Dendritic cell treated with granulocyte-macrophage colony-stimulating factor and Interleukin-4, amounts not matched to agents 40 ng/mL and 50 ng/mL, for 4 days (primary cell): ENCODE results near the gene PCNT.
A peak's percentile ranks its signal among the peaks of the same experiment; 100 is the strongest.
"Not testable (repeated sequence)": the region's sequence is repeated elsewhere in the genome, so short reads cannot be mapped to it uniquely, and the experiment has no call there.

Experiments
- H3K27ac Mint-ChIP-seq: one replicate; pipeline ENCODE4 v1.8.0; 2022; ENCODE audit warnings: mild to moderate bottlenecking, mixed read lengths
- H3K27me3 Mint-ChIP-seq: one replicate; pipeline ENCODE4 v1.8.0; 2022; ENCODE audit warnings: mild to moderate bottlenecking, mixed read lengths
- H3K36me3 Mint-ChIP-seq: one replicate; pipeline ENCODE4 v1.8.0; 2022; ENCODE audit warnings: low read depth, mixed read lengths
- H3K4me1 Mint-ChIP-seq: one replicate; pipeline ENCODE4 v1.8.0; 2022; ENCODE audit warnings: low read depth, mixed read lengths
- H3K4me3 Mint-ChIP-seq: one replicate; pipeline ENCODE4 v1.8.0; 2022; ENCODE audit warnings: mild to moderate bottlenecking, moderate library complexity, mixed read lengths
- H3K9me3 Mint-ChIP-seq: one replicate; pipeline ENCODE4 v1.8.0; 2022; ENCODE audit warnings: mixed read lengths
- intact Hi-C: fragments of 100-400 bp; cut with micrococcal nuclease; formaldehyde crosslinking; loops from one replicate; pipeline ENCODE4 v1.15.0; 2022

Gene PCNT

GRCh38 chr21:46426313-46427046, 102.5 kb downstream of the PCNT start:
- Mint-ChIP-seq H3K4me1 (peaks cover 28% of the 10 kb centered on the region), H3K36me3 (peaks cover 88% of the 10 kb centered on the region), H3K27me3 (no peaks in the 10 kb centered on the region), H3K9me3 (no peaks in the 10 kb centered on the region), H3K27ac (no peak overlapping the region), H3K4me3 (no peak overlapping the region)
- intact Hi-C loops, result no loop called here

GRCh38 chr21:46427516-46427915, 103.6 kb downstream of the PCNT start:
- no peaks in the 10 kb centered on the region for H3K27me3 Mint-ChIP-seq
- no peaks in the 10 kb centered on the region for H3K9me3 Mint-ChIP-seq
- peaks cover 81% of the 10 kb centered on the region for H3K36me3 Mint-ChIP-seq
- H3K4me3 Mint-ChIP-seq, result no peak overlapping the region
- peaks cover 38% of the 10 kb centered on the region for H3K4me1 Mint-ChIP-seq
- H3K27ac Mint-ChIP-seq, result no peak overlapping the region
- intact Hi-C loops, result no loop called here

- no peak overlapping the region for H3K4me3 Mint-ChIP-seq
- H3K9me3 Mint-ChIP-seq, result no peaks in the 10 kb centered on the region
- peaks cover 41% of the 10 kb centered on the region for H3K4me1 Mint-ChIP-seq
- H3K27me3 Mint-ChIP-seq, result no peaks in the 10 kb centered on the region
- intact Hi-C loops, result no loop called here
- peaks cover 74% of the 10 kb centered on the region for H3K36me3 Mint-ChIP-seq
- H3K27ac Mint-ChIP-seq, result no peak overlapping the region
These were observed 104.3 kb downstream of the PCNT start for GRCh38 chr21:46428286-46428685.

GRCh38 chr21:46428987-46429710, 105.2 kb downstream of the PCNT start:
- intact Hi-C loops, result no loop called here
- Mint-ChIP-seq H3K36me3 (peaks cover 76% of the 10 kb centered on the region), H3K4me3 (no peak overlapping the region), H3K4me1 (peaks cover 44% of the 10 kb centered on the region), H3K27me3 (no peaks in the 10 kb centered on the region), H3K9me3 (no peaks in the 10 kb centered on the region), H3K27ac (no peak overlapping the region)

- intact Hi-C loops, result no loop called here
These were observed 106.1 kb downstream of the PCNT start for GRCh38 chr21:46429754-46430681.

GRCh38 chr21:46431448-46431847, 107.5 kb downstream of the PCNT start:
- peak overlapping the region; percentile 84 for H3K27ac Mint-ChIP-seq
- no peaks in the 10 kb centered on the region for H3K9me3 Mint-ChIP-seq
- peak overlapping the region; percentile 60 for H3K4me3 Mint-ChIP-seq
- no peaks in the 10 kb centered on the region for H3K27me3 Mint-ChIP-seq
- H3K36me3 Mint-ChIP-seq, result peaks cover 78% of the 10 kb centered on the region
- H3K4me1 Mint-ChIP-seq, result peaks cover 64% of the 10 kb centered on the region
- intact Hi-C loops, result no loop called here

More at GRCh38 chr21:46429754-46430681, 106.1 kb downstream of the PCNT start:
- H3K27me3 Mint-ChIP-seq, result no peaks in the 10 kb centered on the region
- H3K27ac Mint-ChIP-seq, result no peak overlapping the region
- H3K36me3 Mint-ChIP-seq, result peaks cover 79% of the 10 kb centered on the region
- H3K4me3 Mint-ChIP-seq, result no peak overlapping the region
- H3K4me1 Mint-ChIP-seq, result peaks cover 53% of the 10 kb centered on the region
- H3K9me3 Mint-ChIP-seq, result no peaks in the 10 kb centered on the region

GRCh38 chr21:46431884-46432488, 108.0 kb downstream of the PCNT start:
- intact Hi-C loops, result no loop called here
- Mint-ChIP-seq H3K36me3 (peaks cover 75% of the 10 kb centered on the region), H3K27me3 (no peaks in the 10 kb centered on the region), H3K27ac (peak overlapping the region; percentile 84), H3K9me3 (no peaks in the 10 kb centered on the region), H3K4me3 (peak overlapping the region; percentile 60), H3K4me1 (peaks cover 69% of the 10 kb centered on the region)

- H3K27ac Mint-ChIP-seq, result not testable (repeated sequence)
- peaks cover 75% of the 10 kb centered on the region for H3K36me3 Mint-ChIP-seq
These were observed 109.2 kb downstream of the PCNT start for GRCh38 chr21:46433116-46433515.

GRCh38 chr21:46434322-46434958, 110.5 kb downstream of the PCNT start:
- peaks cover 77% of the 10 kb centered on the region for H3K4me1 Mint-ChIP-seq
- H3K9me3 Mint-ChIP-seq, result no peaks in the 10 kb centered on the region
- H3K36me3 Mint-ChIP-seq, result peaks cover 75% of the 10 kb centered on the region
- H3K27ac Mint-ChIP-seq, result peak overlapping the region; percentile 41
- H3K4me3 Mint-ChIP-seq, result no peak overlapping the region
- intact Hi-C loops, result no loop called here
- no peaks in the 10 kb centered on the region for H3K27me3 Mint-ChIP-seq

More at GRCh38 chr21:46433116-46433515, 109.2 kb downstream of the PCNT start:
- H3K27me3 Mint-ChIP-seq, H3K4me3 Mint-ChIP-seq, H3K9me3 Mint-ChIP-seq, intact Hi-C loops: not testable (repeated sequence)
- peaks cover 77% of the 10 kb centered on the region for H3K4me1 Mint-ChIP-seq

- Mint-ChIP-seq H3K36me3 (peaks cover 75% of the 10 kb centered on the region), H3K27ac (peak overlapping the region; percentile 63), H3K9me3 (no peaks in the 10 kb centered on the region), H3K4me3 (no peak overlapping the region), H3K27me3 (no peaks in the 10 kb centered on the region), H3K4me1 (peaks cover 66% of the 10 kb centered on the region)
- intact Hi-C loops, result no loop called here
These were observed 111.9 kb downstream of the PCNT start for GRCh38 chr21:46435786-46436227.

- no peaks in the 10 kb centered on the region for H3K27me3 Mint-ChIP-seq
- H3K9me3 Mint-ChIP-seq, result no peaks in the 10 kb centered on the region
- H3K4me3 Mint-ChIP-seq, result peak overlapping the region; percentile 30
- H3K27ac Mint-ChIP-seq, result peak overlapping the region; percentile 63
- H3K36me3 Mint-ChIP-seq, result peaks cover 75% of the 10 kb centered on the region
- intact Hi-C loops, result no loop called here
- H3K4me1 Mint-ChIP-seq, result peaks cover 57% of the 10 kb centered on the region
These were observed 112.7 kb downstream of the PCNT start for GRCh38 chr21:46436621-46437020.

GRCh38 chr21:46437096-46437498, 113.1 kb downstream of the PCNT start:
- Mint-ChIP-seq H3K9me3 (no peaks in the 10 kb centered on the region), H3K36me3 (peaks cover 77% of the 10 kb centered on the region), H3K27ac (peak overlapping the region; percentile 63), H3K4me3 (peak overlapping the region; percentile 30), H3K4me1 (peaks cover 53% of the 10 kb centered on the region), H3K27me3 (no peaks in the 10 kb centered on the region)
- intact Hi-C loops, result no loop called here

- intact Hi-C loops, result no loop called here
- H3K4me3 Mint-ChIP-seq, result no peak overlapping the region
- H3K27me3 Mint-ChIP-seq, result no peaks in the 10 kb centered on the region
- no peaks in the 10 kb centered on the region for H3K9me3 Mint-ChIP-seq
- peaks cover 52% of the 10 kb centered on the region for H3K4me1 Mint-ChIP-seq
- H3K36me3 Mint-ChIP-seq, result peaks cover 81% of the 10 kb centered on the region
- H3K27ac Mint-ChIP-seq, result peak overlapping the region; percentile 63
These were observed 113.6 kb downstream of the PCNT start for GRCh38 chr21:46437511-46437910.
